ENCODE measurements around the gene GLE1.

- TF ChIP-seq EZH2phosphoT487 (IDR thresholded peaks at IDR 0.05; ENCODE audit: low read depth, severe bottlenecking, unreplicated experiment) (no peak), EZH2 (IDR thresholded peaks at IDR 0.05; ENCODE audit: borderline replicate concordance) (no peak), CTCF (IDR thresholded peaks at IDR 0.05; ENCODE audit: poor library complexity) (no peak)
These were observed 18.3 kb upstream of the GLE1 start for GRCh38 chr9:128486201-128486600.
